Choroid plexus epithelial cell (primary cell): ENCODE data around the gene FA2H.
"Not testable (repeated sequence)": the region's sequence is repeated elsewhere in the genome, so short reads cannot be mapped to it uniquely, and the experiment has no call there.

Source experiments
- DNase-seq: peaks from one replicate; pipeline ENCODE4 v3.0.0-alpha.2; 2010; ENCODE audit warnings: low read depth
- H3K4me3 ChIP-seq: 2 replicates; pipeline ENCODE4 v1.5.1; 2011; ENCODE audit warnings: low read depth, mild to moderate bottlenecking, control low read depth, low read length, moderate library complexity
- CTCF ChIP-seq: conservative IDR thresholded peaks from 2 replicates; pipeline ENCODE4 v1.5.1; 2011; ENCODE audit warnings: low read depth, mild to moderate bottlenecking, control low read depth, inconsistent platforms, low read length, moderate library complexity

Gene FA2H

DNA sequence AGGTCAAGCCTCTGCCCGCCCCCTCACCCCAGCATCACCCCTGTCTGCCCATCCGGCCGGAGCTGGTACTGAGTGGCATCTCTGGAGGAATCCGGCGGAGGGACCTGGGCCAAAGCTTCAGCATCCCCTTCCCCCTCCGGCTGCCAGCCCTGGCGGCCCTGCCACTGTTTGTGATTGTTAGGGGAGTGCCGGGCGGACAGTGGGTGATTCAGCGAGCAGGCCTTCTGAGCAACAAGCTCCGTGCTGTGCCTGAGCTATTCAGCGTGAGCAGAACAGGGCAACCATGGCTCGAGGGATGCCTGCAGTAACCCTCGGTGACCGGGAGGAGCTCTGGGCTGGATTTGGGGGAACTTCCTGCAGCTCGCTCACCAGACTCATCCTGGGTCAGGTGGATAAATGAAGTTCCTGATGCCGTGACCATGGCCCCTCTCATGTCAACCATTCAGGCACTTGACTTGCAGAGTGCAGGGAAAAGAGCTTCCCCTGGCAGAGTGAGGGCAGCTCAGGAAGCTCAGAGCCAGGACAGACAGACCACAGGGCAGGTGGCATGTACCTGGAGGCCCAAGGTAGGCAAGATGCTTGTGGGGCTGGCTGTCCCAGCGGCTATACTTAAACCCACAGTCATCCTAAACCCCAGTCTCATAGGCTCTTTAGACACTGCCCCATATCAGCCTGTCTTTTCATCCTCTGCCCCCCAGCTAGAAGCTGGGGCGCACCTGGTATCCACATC lies 49.6 kb downstream of the FA2H start:
- peak; percentile 49 for TF ChIP-seq CTCF
- no peak overlapping the region for H3K4me3 ChIP-seq
- peak; percentile 76 for DNase-seq

GRCh38 chr16:74723256-74723655 lies 51.4 kb downstream of the FA2H start:
- DNase-seq = no peak
- H3K4me3 ChIP-seq = no peak overlapping the region
- TF ChIP-seq CTCF = no peak

DNA sequence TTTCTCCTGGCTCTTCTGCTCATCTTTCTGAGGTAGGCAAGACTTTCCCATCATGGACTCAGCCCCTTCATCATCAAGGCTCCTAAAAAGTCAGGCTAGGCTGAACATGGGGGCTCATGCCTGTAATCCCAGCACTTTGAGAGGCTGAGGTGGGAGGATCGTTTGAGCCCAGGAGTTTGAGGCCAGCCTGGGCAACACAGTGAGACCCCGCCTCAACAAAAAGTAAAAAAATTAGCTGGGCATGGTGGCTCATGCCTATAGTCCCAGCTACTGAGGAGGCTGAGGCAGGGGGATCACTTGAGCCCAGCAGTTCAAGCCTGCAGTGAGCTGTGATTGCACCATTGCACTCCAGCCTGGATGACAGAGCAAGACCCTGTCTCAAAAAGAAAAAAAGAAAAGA lies 52.5 kb downstream of the FA2H start:
- H3K4me3 ChIP-seq, DNase-seq: not testable (repeated sequence)

- H3K4me3 ChIP-seq = no peak overlapping the region
- no peak for DNase-seq
- no peak for TF ChIP-seq CTCF
Measured at GRCh38 chr16:74721716-74722115, 52.9 kb downstream of the FA2H start.

GRCh38 chr16:74720579-74720978 lies 54.0 kb downstream of the FA2H start:
- no peak for TF ChIP-seq CTCF
- H3K4me3 ChIP-seq = no peak overlapping the region
- no peak for DNase-seq

DNA sequence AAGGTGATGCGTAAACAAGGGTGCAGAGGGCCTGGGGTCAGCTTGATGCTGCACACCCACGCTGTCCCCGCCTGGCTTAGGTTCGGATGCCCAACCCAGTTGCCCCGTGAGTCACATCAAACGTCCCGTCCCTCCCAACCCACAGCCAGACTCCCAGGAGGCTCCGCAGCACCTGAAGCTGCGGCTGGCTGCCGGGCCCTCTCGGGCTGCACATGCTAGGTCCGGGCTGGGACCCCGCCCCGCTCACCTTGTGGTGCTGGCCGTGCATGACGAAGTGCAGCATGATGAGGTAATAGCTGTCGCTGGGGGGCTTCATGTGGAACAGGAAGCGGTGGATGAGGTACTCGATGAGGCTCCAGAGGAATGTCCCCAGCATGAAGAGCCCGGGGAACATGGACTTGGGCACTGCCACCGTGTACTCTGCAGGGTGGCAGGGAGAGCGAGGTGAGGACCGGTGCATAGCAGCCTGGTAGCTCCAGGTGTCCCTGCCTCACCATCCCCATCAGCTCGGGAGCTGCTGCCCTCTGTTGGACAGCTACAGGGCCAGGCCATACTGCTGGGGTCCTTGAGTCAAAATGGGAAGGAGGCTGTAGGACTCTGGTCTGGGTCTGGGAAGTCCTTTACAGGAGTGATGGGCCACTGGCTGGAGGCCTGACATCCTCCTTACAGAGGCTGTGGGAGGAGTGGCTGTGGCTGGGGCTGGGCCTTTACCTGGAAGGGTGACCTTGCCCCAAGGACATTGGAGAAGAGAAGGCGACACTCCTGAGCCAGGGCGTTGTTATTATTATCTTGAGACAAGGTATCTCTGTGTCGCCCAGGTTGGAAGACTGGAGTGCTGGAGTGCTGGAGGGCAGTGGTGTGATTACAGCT lies 55.6 kb downstream of the FA2H start:
- DNase-seq = no peak
- H3K4me3 ChIP-seq = no peak overlapping the region
- no peak for TF ChIP-seq CTCF

- no peak for DNase-seq
- no peak for TF ChIP-seq CTCF
- no peak overlapping the region for H3K4me3 ChIP-seq
Measured at GRCh38 chr16:74718140-74718539, 56.5 kb downstream of the FA2H start.
